Muscle layer of duodenum (tissue), 2 donors: ENCODE results near the gene NEK11.

Experiments
- H3K27ac ChIP-seq: one replicate; pipeline ENCODE4 v1.7.0; 2013; ENCODE audit warnings: mild to moderate bottlenecking, low read length
- H3K27me3 ChIP-seq: one replicate; pipeline ENCODE4 v1.7.0; 2013; ENCODE audit warnings: low read depth, mild to moderate bottlenecking, control low read depth, low read length
- H3K36me3 ChIP-seq, 2 donors: one replicate each; pipeline ENCODE4 v1.7.0; 2013; ENCODE audit warnings: low read length in 2 of 2, control low read depth in 1 of 2, mild to moderate bottlenecking in 1 of 2; ENCODE audit not compliant: insufficient read depth in 2 of 2, control insufficient read depth in 1 of 2
- H3K4me1 ChIP-seq, 2 donors: one replicate each; pipeline ENCODE4 v1.7.0; 2013; ENCODE audit warnings: low read length in 2 of 2, mild to moderate bottlenecking in 2 of 2, control low read depth in 1 of 2, moderate library complexity in 1 of 2; ENCODE audit not compliant: insufficient read depth in 2 of 2, control insufficient read depth in 1 of 2
- H3K4me3 ChIP-seq, 2 donors: one replicate each; pipeline ENCODE4 v1.7.0; 2013; ENCODE audit warnings: low read length in 2 of 2, low read depth in 1 of 2, mild to moderate bottlenecking in 1 of 2
- H3K9me3 ChIP-seq, 2 donors: one replicate each; pipeline ENCODE4 v1.7.0; 2013; ENCODE audit warnings: low read length in 2 of 2, control low read depth in 1 of 2, mild to moderate bottlenecking in 1 of 2; ENCODE audit not compliant: control insufficient read depth in 1 of 2
- donor health status: healthy.

NEK11 gene

GRCh38 chr3:131275556-131275955 lies 248.9 kb downstream of the NEK11 start:
- H3K36me3 ChIP-seq = no peaks in the 10 kb centered on the region
- no peak overlapping the region for H3K4me3 ChIP-seq
- H3K27me3 ChIP-seq = no peaks in the 10 kb centered on the region
- no peaks in the 10 kb centered on the region for H3K9me3 ChIP-seq
- no peaks in the 10 kb centered on the region for H3K4me1 ChIP-seq
- no peak overlapping the region for H3K27ac ChIP-seq

GRCh38 chr3:131277836-131278497 lies 251.3 kb downstream of the NEK11 start:
- H3K9me3 ChIP-seq = no peaks in the 10 kb centered on the region
- no peaks in the 10 kb centered on the region for H3K36me3 ChIP-seq

GRCh38 chr3:131279577-131279976 lies 252.9 kb downstream of the NEK11 start:
- no peaks in the 10 kb centered on the region for H3K9me3 ChIP-seq
- no peaks in the 10 kb centered on the region for H3K27me3 ChIP-seq
- no peak overlapping the region for H3K27ac ChIP-seq
- H3K4me3 ChIP-seq = no peak overlapping the region
- H3K36me3 ChIP-seq = no peaks in the 10 kb centered on the region
- H3K4me1 ChIP-seq = no peaks in the 10 kb centered on the region

More at GRCh38 chr3:131277836-131278497, 251.3 kb downstream of the NEK11 start:
- Histone ChIP-seq H3K4me1 (no peaks in the 10 kb centered on the region), H3K27ac (no peak overlapping the region), H3K27me3 (no peaks in the 10 kb centered on the region), H3K4me3 (no peak overlapping the region)

- Histone ChIP-seq H3K27me3 (no peaks in the 10 kb centered on the region), H3K4me1 (no peaks in the 10 kb centered on the region), H3K27ac (no peak overlapping the region), H3K4me3 (no peak overlapping the region), H3K36me3 (no peaks in the 10 kb centered on the region), H3K9me3 (no peaks in the 10 kb centered on the region)
These were observed 255.7 kb downstream of the NEK11 start for GRCh38 chr3:131282379-131282778.

DNA sequence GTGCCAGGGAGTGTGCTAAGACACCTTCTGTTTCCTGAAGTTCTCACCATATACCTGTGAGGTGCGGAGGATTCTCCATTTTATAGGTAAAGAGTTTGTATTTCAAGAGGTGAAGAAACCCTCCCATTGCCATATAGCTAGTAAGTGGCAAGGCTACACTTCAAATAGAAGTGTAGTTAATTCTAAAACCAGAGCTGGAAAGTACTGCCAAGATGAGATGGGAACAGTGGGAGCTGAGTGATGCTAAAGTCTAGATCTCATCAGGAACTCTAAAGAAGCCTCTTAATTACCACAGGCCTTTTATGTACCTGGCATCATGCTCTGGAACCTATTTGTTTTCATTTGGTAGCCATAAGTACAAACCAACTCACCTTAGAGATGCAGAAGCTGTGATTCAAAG lies 256.3 kb downstream of the NEK11 start:
- no peaks in the 10 kb centered on the region for H3K36me3 ChIP-seq
- H3K4me3 ChIP-seq = no peak overlapping the region
- H3K9me3 ChIP-seq = no peaks in the 10 kb centered on the region
- no peak overlapping the region for H3K27ac ChIP-seq
- H3K27me3 ChIP-seq = no peaks in the 10 kb centered on the region
- H3K4me1 ChIP-seq = no peaks in the 10 kb centered on the region

DNA sequence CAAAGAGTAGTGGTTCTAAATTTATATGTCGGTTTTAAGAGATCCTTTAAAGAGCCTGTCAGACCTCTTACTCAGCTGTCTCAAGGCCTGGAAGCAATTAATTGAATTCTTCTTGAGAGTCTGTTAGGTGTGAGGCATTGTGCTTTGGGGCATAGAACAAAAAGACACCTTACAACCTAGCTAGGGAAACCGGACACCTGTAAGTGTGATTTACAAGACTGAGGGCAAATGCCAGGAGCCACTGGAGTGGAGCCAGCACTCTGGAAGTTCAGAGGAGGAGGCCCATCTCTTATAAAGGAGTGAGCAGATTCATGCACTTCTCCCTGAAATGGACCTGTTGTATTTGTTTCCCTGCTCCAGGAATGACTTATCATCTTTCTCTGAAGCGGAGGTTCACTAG lies 257.2 kb downstream of the NEK11 start:
- Histone ChIP-seq H3K27ac (no peak overlapping the region), H3K9me3 (no peaks in the 10 kb centered on the region), H3K27me3 (no peaks in the 10 kb centered on the region), H3K4me1 (no peaks in the 10 kb centered on the region), H3K36me3 (no peaks in the 10 kb centered on the region), H3K4me3 (no peak overlapping the region)

- Histone ChIP-seq H3K9me3 (no peaks in the 10 kb centered on the region), H3K27me3 (no peaks in the 10 kb centered on the region), H3K4me3 (no peak overlapping the region), H3K4me1 (no peaks in the 10 kb centered on the region), H3K36me3 (no peaks in the 10 kb centered on the region), H3K27ac (no peak overlapping the region)
These were observed 257.6 kb downstream of the NEK11 start for GRCh38 chr3:131284302-131284701.

GRCh38 chr3:131285456-131285855 lies 258.8 kb downstream of the NEK11 start:
- H3K4me1 ChIP-seq = no peaks in the 10 kb centered on the region

DNA sequence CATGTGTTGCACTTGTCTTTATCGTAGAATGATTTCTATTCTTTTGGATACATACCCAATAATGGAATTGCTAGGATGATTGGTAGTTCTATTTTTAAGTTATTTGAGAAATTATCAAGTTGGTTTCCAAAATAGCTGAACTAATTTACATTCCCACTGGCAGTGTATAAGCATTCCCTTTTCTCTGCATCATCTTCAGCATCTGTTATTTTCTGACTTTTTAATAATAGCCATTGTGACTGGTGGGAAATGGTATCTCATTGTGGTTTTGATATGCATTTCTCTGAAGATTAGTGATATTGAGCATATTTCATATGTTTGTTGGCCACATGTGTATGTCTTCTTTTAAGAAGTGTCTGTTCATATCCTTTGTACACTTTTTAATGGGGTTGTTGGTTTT lies 273.2 kb downstream of the NEK11 start:
- Histone ChIP-seq H3K27ac (no peak overlapping the region), H3K27me3 (no peaks in the 10 kb centered on the region), H3K36me3 (no peaks in the 10 kb centered on the region), H3K4me1 (no peaks in the 10 kb centered on the region), H3K9me3 (no peaks in the 10 kb centered on the region), H3K4me3 (no peak overlapping the region)

More at GRCh38 chr3:131285456-131285855, 258.8 kb downstream of the NEK11 start:
- Histone ChIP-seq H3K9me3 (no peaks in the 10 kb centered on the region), H3K27me3 (no peaks in the 10 kb centered on the region), H3K27ac (no peak overlapping the region), H3K4me3 (no peak overlapping the region), H3K36me3 (no peaks in the 10 kb centered on the region)

GRCh38 chr3:131303848-131304247 lies 277.2 kb downstream of the NEK11 start:
- Histone ChIP-seq H3K36me3 (no peaks in the 10 kb centered on the region), H3K27me3 (no peaks in the 10 kb centered on the region), H3K27ac (no peak overlapping the region)

DNA sequence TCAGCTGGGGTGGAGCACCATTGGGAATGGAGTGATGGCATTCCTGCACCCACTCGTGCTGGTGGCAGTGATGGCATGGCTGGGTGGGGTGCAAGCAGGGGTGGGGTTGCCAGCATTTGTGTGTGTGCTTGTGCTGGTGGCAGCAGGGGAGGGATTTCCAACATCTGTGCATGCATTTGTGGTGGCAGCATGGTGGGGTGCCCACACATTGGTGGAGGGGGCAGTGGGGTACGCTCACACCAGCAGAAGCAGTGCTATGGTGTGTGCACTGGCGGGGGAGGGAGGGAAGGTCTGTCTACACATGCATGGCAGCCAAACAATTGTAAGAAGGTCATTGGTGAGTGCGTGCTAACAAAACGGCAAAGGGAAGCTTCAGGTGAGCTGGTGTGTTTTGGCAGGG lies 278.2 kb downstream of the NEK11 start:
- no peaks in the 10 kb centered on the region for H3K36me3 ChIP-seq
- H3K27ac ChIP-seq = no peak overlapping the region
- no peaks in the 10 kb centered on the region for H3K27me3 ChIP-seq
- no peaks in the 10 kb centered on the region for H3K4me1 ChIP-seq
- no peak overlapping the region for H3K4me3 ChIP-seq
- no peaks in the 10 kb centered on the region for H3K9me3 ChIP-seq

More at GRCh38 chr3:131303848-131304247, 277.2 kb downstream of the NEK11 start:
- Histone ChIP-seq H3K9me3 (no peaks in the 10 kb centered on the region), H3K4me3 (no peak overlapping the region), H3K4me1 (no peaks in the 10 kb centered on the region)

- H3K4me1 ChIP-seq = no peaks in the 10 kb centered on the region
- H3K27ac ChIP-seq = no peak overlapping the region
- H3K4me3 ChIP-seq = no peak overlapping the region
- no peaks in the 10 kb centered on the region for H3K27me3 ChIP-seq
- no peaks in the 10 kb centered on the region for H3K36me3 ChIP-seq
- no peaks in the 10 kb centered on the region for H3K9me3 ChIP-seq
These were observed 279.6 kb downstream of the NEK11 start for GRCh38 chr3:131306242-131306641.
